Astrocyte (in vitro differentiated cells and primary cell): ENCODE data around the gene ADIG. TPM values are rescaled to one million over a fixed set of nuclear protein-coding genes. Genes with fewer than 3 reads are reported as not detected.
"Not testable (repeated sequence)": the region's sequence is repeated elsewhere in the genome, so short reads cannot be mapped to it uniquely, and the experiment has no call there.

ENCODE experiments used
- DNase-seq: peaks from one replicate; pipeline ENCODE4 v3.0.0-alpha.2; 2010; ENCODE audit warnings: low read depth
- FAIRE-seq: peaks from 2 replicates; lab custom pipeline; 2011; peaks lifted over from hg19 to GRCh38; lab: Jason Lieb, UNC
- H2AFZ ChIP-seq: 2 replicates; pipeline ENCODE4 v1.6.0; 2012; ENCODE audit warnings: low read depth, low read length, inconsistent platforms
- H3K27ac ChIP-seq: 2 replicates; pipeline ENCODE4 v1.5.1; 2011; ENCODE audit warnings: low read depth, low read length, inconsistent platforms
- H3K27me3 ChIP-seq: 2 replicates; pipeline ENCODE4 v1.6.0; 2011; ENCODE audit warnings: low read length, inconsistent platforms; ENCODE audit not compliant: insufficient read depth
- H3K36me3 ChIP-seq: 2 replicates; pipeline ENCODE4 v1.5.1; 2011; ENCODE audit warnings: low read length, inconsistent platforms; ENCODE audit not compliant: insufficient read depth
- H3K4me1 ChIP-seq: 2 replicates; pipeline ENCODE4 v1.5.1; 2011; ENCODE audit warnings: low read length, inconsistent platforms; ENCODE audit not compliant: insufficient read depth
- H3K4me2 ChIP-seq: 2 replicates; pipeline ENCODE4 v1.6.0; 2012; ENCODE audit warnings: low read length, inconsistent platforms
- H3K4me3 ChIP-seq: 2 replicates; pipeline ENCODE4 v1.5.1; 2011; ENCODE audit warnings: low read depth, mild to moderate bottlenecking, low read length, inconsistent platforms; ENCODE audit not compliant: insufficient read depth
- H3K79me2 ChIP-seq: 2 replicates; pipeline ENCODE4 v1.6.0; 2012; ENCODE audit warnings: mild to moderate bottlenecking, low read length, inconsistent platforms; ENCODE audit not compliant: insufficient read depth
- H3K9ac ChIP-seq: 2 replicates; pipeline ENCODE4 v1.6.0; 2012; ENCODE audit warnings: mild to moderate bottlenecking, low read length, inconsistent platforms
- H3K9me3 ChIP-seq: 2 replicates; pipeline ENCODE4 v1.5.1; 2012; ENCODE audit warnings: low read depth, mild to moderate bottlenecking, low read length, inconsistent platforms; ENCODE audit not compliant: insufficient read depth
- H4K20me1 ChIP-seq: 2 replicates; pipeline ENCODE4 v1.6.0; 2012; ENCODE audit warnings: low read length, inconsistent platforms; ENCODE audit not compliant: insufficient read depth
- H3K27ac Mint-ChIP-seq: one replicate; pipeline ENCODE4 v1.8.0; 2021; ENCODE audit warnings: mild to moderate bottlenecking, mixed read lengths; ENCODE audit not compliant: unreplicated experiment
- H3K27me3 Mint-ChIP-seq: one replicate; pipeline ENCODE4 v1.8.0; 2021; ENCODE audit warnings: low read depth, mixed read lengths; ENCODE audit not compliant: unreplicated experiment
- H3K36me3 Mint-ChIP-seq: one replicate; pipeline ENCODE4 v1.8.0; 2021; ENCODE audit warnings: low read depth, mixed read lengths; ENCODE audit not compliant: unreplicated experiment
- H3K4me1 Mint-ChIP-seq: one replicate; pipeline ENCODE4 v1.8.0; 2021; ENCODE audit warnings: low read depth, mixed read lengths; ENCODE audit not compliant: unreplicated experiment
- H3K4me3 Mint-ChIP-seq: one replicate; pipeline ENCODE4 v1.8.0; 2021; ENCODE audit warnings: mild to moderate bottlenecking, moderate library complexity, mixed read lengths; ENCODE audit not compliant: unreplicated experiment
- H3K9me3 Mint-ChIP-seq: one replicate; pipeline ENCODE4 v1.8.0; 2021; ENCODE audit warnings: mild to moderate bottlenecking, mixed read lengths; ENCODE audit not compliant: unreplicated experiment
- CTCF ChIP-seq: IDR thresholded peaks from 2 replicates; pipeline ENCODE4 v1.5.1; 2011; ENCODE audit warnings: low read depth, mild to moderate bottlenecking, inconsistent platforms, low read length, moderate library complexity; ENCODE audit not compliant: insufficient read depth
- total RNA-seq: library from RNA; stranded (reverse); gene quantifications from 2 replicates; pipeline ENCODE4 v1.2.1, GENCODE V29; 2021

Gene ADIG
- total RNA-seq, 1 donor from 2014 or later = not detected

GRCh38 chr20:38591474-38592410, 10.7 kb downstream of the ADIG start:
- Histone ChIP-seq H3K79me2 (no peaks in the 10 kb centered on the region), H3K4me3 (no peak overlapping the region), H2AFZ (no peak overlapping the region), H3K9ac (no peak overlapping the region), H3K4me1 (no peaks in the 10 kb centered on the region), H4K20me1 (no peaks in the 10 kb centered on the region), H3K9me3 (no peaks in the 10 kb centered on the region), H3K36me3 (no peaks in the 10 kb centered on the region), H3K27ac (no peak overlapping the region), H3K4me2 (no peak overlapping the region), H3K27me3 (peaks cover 3% of the 10 kb centered on the region)
- Mint-ChIP-seq H3K9me3 (no peaks in the 10 kb centered on the region), H3K27me3 (no peaks in the 10 kb centered on the region), H3K27ac (no peak overlapping the region), H3K4me1 (no peaks in the 10 kb centered on the region), H3K4me3 (no peak overlapping the region), H3K36me3 (no peaks in the 10 kb centered on the region)
- DNase-seq = no peak
- TF ChIP-seq CTCF = no peak
- no peak for FAIRE-seq

- H3K36me3 ChIP-seq, H3K27me3 ChIP-seq, H3K36me3 Mint-ChIP-seq, FAIRE-seq, H2AFZ ChIP-seq, H3K27ac ChIP-seq, H3K27ac Mint-ChIP-seq, H3K4me3 Mint-ChIP-seq, H3K9me3 ChIP-seq, H3K9ac ChIP-seq, H3K79me2 ChIP-seq, H3K4me2 ChIP-seq, H3K4me3 ChIP-seq, H3K4me1 ChIP-seq, H3K27me3 Mint-ChIP-seq, H3K9me3 Mint-ChIP-seq, H3K4me1 Mint-ChIP-seq, H4K20me1 ChIP-seq, DNase-seq: not testable (repeated sequence)
Observed at GRCh38 chr20:38592411-38592790, 11.4 kb downstream of the ADIG start.

GRCh38 chr20:38594281-38594680, 13.3 kb downstream of the ADIG start:
- H3K4me3 ChIP-seq, H3K27me3 Mint-ChIP-seq, DNase-seq: not testable (repeated sequence)

GRCh38 chr20:38595886-38596285, 14.9 kb downstream of the ADIG start:
- not testable (repeated sequence) for H3K4me1 Mint-ChIP-seq, H3K9me3 ChIP-seq, H3K27ac Mint-ChIP-seq, H3K9me3 Mint-ChIP-seq, H3K4me1 ChIP-seq, H3K36me3 ChIP-seq, H3K27me3 Mint-ChIP-seq, FAIRE-seq, H3K4me3 Mint-ChIP-seq, H3K36me3 Mint-ChIP-seq, H3K4me3 ChIP-seq, H3K9ac ChIP-seq, H3K27ac ChIP-seq, H4K20me1 ChIP-seq, H2AFZ ChIP-seq, H3K4me2 ChIP-seq, H3K79me2 ChIP-seq, DNase-seq, H3K27me3 ChIP-seq

More at GRCh38 chr20:38594281-38594680, 13.3 kb downstream of the ADIG start:
- H3K27ac ChIP-seq, H3K4me3 Mint-ChIP-seq, H3K4me2 ChIP-seq, H3K9me3 ChIP-seq, H3K79me2 ChIP-seq, FAIRE-seq, H2AFZ ChIP-seq, H3K4me1 ChIP-seq, H4K20me1 ChIP-seq, H3K9me3 Mint-ChIP-seq, H3K4me1 Mint-ChIP-seq, H3K36me3 ChIP-seq, H3K36me3 Mint-ChIP-seq, H3K27me3 ChIP-seq, H3K27ac Mint-ChIP-seq, H3K9ac ChIP-seq: not testable (repeated sequence)
